ENCODE results near the gene CNR2.
"Not testable (repeated sequence)": the region's sequence is repeated elsewhere in the genome, so short reads cannot be mapped to it uniquely, and the experiment has no call there.

The CNR2 gene

GRCh38 chr1:23827717-23828116, 85.4 kb downstream of the CNR2 start:
- DNase-seq: no peak

- DNase-seq: not testable (repeated sequence)
Measured at GRCh38 chr1:23826590-23826989, 86.6 kb downstream of the CNR2 start.

- no peak for DNase-seq
Measured at GRCh38 chr1:23825762-23826522, 87.2 kb downstream of the CNR2 start.

GRCh38 chr1:23825076-23825761, 87.9 kb downstream of the CNR2 start, which contains the start of gene HMGCL:
Gene HMGCL, minus strand, starts transcription at chr1:23825429. Its CDS starts 14 bp downstream, at chr1:23825415.
- peak; percentile 62 for DNase-seq

- no peak for DNase-seq
Measured at GRCh38 chr1:23824711-23825075, 88.5 kb downstream of the CNR2 start.

GRCh38 chr1:23823767-23824166, 89.4 kb downstream of the CNR2 start:
- DNase-seq: no peak

All from GOT3 (cell line).